ENCODE results near the gene PAX5.

DNA sequence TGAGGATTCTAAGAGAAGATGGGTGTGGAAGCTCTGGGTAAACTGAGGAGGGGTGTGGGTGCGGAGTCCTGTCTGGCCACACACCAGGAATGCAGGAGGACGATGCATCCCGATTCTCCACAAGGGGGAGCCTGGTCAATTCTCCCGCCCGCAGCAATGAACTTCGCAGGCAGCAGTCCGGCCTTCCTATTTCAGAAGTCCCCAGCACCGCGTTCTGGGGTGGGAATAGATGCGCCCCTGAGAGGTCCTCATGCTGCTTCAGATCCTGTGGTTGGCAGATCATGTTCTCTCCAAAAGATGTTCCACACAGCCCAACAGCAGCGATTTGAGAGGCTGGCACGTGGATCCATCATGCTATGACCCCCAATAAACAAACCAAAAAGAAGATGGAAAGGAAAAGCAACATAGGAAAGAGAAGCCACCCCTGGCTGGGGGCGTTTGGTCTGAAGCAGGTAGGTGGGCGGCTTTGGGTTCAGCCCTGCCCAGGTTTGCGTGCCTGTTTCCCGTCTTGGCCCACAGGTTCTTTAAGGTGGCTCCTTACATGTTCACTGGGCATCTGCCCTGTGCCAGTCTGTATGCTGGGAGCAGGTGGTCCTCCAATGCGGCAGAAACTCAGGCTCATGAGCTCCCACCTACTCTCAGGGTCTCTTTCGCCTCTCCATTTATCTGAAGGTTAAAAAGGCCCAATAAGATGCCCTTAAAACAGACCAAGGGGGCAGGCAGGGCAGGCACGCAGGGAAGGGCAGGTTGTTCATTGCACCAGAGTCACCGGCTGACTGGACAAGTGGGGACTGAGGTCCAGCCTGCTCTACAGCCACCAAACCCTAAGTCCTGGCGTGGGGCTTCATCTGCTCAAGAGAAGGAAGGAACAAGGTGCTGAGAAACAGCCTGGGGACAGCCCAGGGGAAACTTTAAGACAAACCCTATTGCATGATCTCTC is 171.6 kb downstream of the PAX5 start:
- TF ChIP-seq, protein P1, sequence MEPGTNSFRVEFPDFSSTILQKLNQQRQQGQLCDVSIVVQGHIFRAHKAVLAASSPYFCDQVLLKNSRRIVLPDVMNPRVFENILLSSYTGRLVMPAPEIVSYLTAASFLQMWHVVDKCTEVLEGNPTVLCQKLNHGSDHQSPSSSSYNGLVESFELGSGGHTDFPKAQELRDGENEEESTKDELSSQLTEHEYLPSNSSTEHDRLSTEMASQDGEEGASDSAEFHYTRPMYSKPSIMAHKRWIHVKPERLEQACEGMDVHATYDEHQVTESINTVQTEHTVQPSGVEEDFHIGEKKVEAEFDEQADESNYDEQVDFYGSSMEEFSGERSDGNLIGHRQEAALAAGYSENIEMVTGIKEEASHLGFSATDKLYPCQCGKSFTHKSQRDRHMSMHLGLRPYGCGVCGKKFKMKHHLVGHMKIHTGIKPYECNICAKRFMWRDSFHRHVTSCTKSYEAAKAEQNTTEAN (CRISPR knock-in tag; conservative IDR thresholded peaks at IDR 0.05) = no peak
- TF ChIP-seq, protein P2, sequence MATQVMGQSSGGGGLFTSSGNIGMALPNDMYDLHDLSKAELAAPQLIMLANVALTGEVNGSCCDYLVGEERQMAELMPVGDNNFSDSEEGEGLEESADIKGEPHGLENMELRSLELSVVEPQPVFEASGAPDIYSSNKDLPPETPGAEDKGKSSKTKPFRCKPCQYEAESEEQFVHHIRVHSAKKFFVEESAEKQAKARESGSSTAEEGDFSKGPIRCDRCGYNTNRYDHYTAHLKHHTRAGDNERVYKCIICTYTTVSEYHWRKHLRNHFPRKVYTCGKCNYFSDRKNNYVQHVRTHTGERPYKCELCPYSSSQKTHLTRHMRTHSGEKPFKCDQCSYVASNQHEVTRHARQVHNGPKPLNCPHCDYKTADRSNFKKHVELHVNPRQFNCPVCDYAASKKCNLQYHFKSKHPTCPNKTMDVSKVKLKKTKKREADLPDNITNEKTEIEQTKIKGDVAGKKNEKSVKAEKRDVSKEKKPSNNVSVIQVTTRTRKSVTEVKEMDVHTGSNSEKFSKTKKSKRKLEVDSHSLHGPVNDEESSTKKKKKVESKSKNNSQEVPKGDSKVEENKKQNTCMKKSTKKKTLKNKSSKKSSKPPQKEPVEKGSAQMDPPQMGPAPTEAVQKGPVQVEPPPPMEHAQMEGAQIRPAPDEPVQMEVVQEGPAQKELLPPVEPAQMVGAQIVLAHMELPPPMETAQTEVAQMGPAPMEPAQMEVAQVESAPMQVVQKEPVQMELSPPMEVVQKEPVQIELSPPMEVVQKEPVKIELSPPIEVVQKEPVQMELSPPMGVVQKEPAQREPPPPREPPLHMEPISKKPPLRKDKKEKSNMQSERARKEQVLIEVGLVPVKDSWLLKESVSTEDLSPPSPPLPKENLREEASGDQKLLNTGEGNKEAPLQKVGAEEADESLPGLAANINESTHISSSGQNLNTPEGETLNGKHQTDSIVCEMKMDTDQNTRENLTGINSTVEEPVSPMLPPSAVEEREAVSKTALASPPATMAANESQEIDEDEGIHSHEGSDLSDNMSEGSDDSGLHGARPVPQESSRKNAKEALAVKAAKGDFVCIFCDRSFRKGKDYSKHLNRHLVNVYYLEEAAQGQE (IDR thresholded peaks at IDR 0.05; ENCODE audit: borderline replicate concordance in 1 of 2, low read depth in 1 of 2, low read length in 2 of 2) = no peak
- TF ChIP-seq ZNF350 (CRISPR knock-in tag; IDR thresholded peaks at IDR 0.05; ENCODE audit: borderline replicate concordance, low read depth) = no peak
- TF ChIP-seq, protein P3, sequence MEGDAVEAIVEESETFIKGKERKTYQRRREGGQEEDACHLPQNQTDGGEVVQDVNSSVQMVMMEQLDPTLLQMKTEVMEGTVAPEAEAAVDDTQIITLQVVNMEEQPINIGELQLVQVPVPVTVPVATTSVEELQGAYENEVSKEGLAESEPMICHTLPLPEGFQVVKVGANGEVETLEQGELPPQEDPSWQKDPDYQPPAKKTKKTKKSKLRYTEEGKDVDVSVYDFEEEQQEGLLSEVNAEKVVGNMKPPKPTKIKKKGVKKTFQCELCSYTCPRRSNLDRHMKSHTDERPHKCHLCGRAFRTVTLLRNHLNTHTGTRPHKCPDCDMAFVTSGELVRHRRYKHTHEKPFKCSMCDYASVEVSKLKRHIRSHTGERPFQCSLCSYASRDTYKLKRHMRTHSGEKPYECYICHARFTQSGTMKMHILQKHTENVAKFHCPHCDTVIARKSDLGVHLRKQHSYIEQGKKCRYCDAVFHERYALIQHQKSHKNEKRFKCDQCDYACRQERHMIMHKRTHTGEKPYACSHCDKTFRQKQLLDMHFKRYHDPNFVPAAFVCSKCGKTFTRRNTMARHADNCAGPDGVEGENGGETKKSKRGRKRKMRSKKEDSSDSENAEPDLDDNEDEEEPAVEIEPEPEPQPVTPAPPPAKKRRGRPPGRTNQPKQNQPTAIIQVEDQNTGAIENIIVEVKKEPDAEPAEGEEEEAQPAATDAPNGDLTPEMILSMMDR (CRISPR knock-in tag; IDR thresholded peaks at IDR 0.05) = peak; percentile 84
- TF ChIP-seq ZNF354B (CRISPR knock-in tag; IDR thresholded peaks at IDR 0.05) = no peak
- TF ChIP-seq ZNF296 (CRISPR knock-in tag; conservative IDR thresholded peaks at IDR 0.05) = no peak

All from HepG2 (cell line).